Right atrium auricular region (tissue), 2 donors: ENCODE data around the gene LHFPL6. TPM values are rescaled to one million over a fixed set of nuclear protein-coding genes. Genes with fewer than 3 reads are reported as not detected.

Experiments used
- DNase-seq: peaks from one replicate; pipeline ENCODE4 v3.0.0-alpha.2; 2019; ENCODE audit warnings: low spot score
- H3K27ac ChIP-seq, 2 donors: fragments of 200-600 bp; sonication (generic); 1 replicate in 1 of 2; 2 replicates in 1 of 2; pipeline ENCODE4 v1.5.1; 2016 to 2019
- H3K27me3 ChIP-seq, 2 donors: fragments of 200-600 bp; sonication (generic); one replicate each; pipeline versions ENCODE4 v1.5.1 to v1.6.0; 2017 to 2019
- H3K36me3 ChIP-seq: fragments of 200-600 bp; sonication (generic); one replicate; pipeline ENCODE4 v1.5.1; 2016
- H3K4me1 ChIP-seq, 2 donors: fragments of 200-600 bp; sonication (generic); one replicate each; pipeline versions ENCODE4 v1.5.1 to v1.6.0; 2017 to 2019
- H3K4me3 ChIP-seq, 2 donors: fragments of 200-600 bp; sonication (generic); 1 replicate in 1 of 2; 2 replicates in 1 of 2; pipeline ENCODE4 v1.5.1; 2017 to 2019; ENCODE audit warnings: mild to moderate bottlenecking in 1 of 2, moderate library complexity in 1 of 2
- H3K9me3 ChIP-seq, 2 donors: fragments of 200-600 bp; sonication (generic); one replicate each; pipeline ENCODE4 v1.5.1; 2019
- total RNA-seq, 2 donors: library from RNA; depleted of rRNA; stranded (reverse); fragments of >200 nt; gene quantifications; one replicate each; pipeline ENCODE4 v1.1.0, GENCODE V29; 2016
- TF ChIP-seq, protein P1 (sequence below), 2 donors: fragments of 200-600 bp; sonication (generic); IDR thresholded peaks; one replicate each; pipeline ENCODE4 v1.5.1; 2019; ENCODE audit warnings: antibody characterized with exemption in 2 of 2

The LHFPL6 gene
- total RNA-seq, 2 donors from 2014 or later = 39.0 to 57.2 TPM

DNA sequence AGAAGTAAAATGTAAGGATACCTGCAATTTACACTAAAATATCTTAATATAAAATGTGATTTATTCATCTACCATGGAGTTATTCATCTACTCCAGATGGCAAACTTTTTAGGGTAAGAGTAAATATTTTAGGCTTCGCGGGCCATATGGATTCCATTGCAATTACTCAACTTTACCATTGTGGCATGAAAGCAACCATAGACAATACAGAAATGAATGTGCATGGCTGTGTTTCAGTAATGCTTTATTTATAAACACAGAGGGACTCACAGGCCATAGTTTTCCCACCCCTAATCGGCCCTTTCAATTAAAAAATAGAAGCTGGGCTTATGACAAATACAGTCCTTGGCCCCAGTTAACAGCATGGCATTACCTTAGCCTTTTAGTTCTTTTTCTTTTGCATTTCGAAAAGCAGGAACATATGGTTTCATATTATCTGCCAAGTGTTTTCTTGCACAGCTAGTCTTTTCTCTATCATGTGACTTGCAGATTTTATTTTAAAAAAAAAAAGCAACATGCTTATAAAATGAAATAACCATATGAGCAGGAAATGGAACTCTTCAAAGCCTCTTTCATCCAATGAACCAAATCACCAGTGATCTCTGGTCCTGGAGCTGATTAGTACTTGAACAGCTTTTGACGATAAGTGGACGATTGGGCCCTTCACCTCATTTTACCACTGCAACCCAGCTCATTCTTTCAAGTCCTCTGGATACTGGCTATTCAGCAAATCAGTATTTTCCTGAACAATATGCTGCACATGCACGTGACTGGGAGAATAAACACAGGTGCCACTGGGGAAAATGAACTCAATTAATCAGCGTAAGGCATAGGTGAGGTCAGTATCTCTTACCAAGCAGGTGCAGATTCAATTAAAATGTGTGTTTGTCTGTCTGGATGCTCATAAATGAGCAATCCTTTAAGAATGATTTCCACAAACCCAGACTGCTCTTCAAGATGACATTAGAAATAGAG is 63.9 kb downstream of the LHFPL6 start:
- no peak overlapping the region for H3K27ac ChIP-seq
- H3K4me1 ChIP-seq = peaks cover 0 to 47% of the 10 kb centered on the region in 2 donors

DNA sequence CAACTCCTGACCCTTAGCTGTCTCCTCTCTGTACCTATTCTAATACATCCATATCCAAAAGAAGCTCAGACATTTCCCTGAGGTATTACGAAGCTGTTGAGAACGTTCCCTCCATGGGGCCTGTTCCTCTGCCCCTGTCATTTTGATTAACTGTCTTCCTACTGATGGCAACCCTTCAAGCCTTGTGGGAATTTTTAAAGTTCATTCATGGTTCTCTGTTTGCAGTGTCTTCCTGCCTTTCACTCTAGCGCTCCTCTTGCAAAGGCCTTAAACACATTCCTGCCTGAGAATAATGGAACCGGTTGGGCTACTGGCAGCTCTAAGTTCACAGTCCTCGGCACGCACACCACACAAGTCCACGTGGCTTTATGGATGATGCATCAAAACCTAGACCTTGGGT is 66.1 kb downstream of the LHFPL6 start:
- Histone ChIP-seq H3K9me3 (no peaks in the 10 kb centered on the region), H3K27me3 (no peaks in the 10 kb centered on the region), H3K4me3 (no peak overlapping the region), H3K4me1 (peaks cover 0 to 43% of the 10 kb centered on the region in 2 donors), H3K36me3 (no peaks in the 10 kb centered on the region), H3K27ac (no peak overlapping the region)
- TF ChIP-seq, protein P1, sequence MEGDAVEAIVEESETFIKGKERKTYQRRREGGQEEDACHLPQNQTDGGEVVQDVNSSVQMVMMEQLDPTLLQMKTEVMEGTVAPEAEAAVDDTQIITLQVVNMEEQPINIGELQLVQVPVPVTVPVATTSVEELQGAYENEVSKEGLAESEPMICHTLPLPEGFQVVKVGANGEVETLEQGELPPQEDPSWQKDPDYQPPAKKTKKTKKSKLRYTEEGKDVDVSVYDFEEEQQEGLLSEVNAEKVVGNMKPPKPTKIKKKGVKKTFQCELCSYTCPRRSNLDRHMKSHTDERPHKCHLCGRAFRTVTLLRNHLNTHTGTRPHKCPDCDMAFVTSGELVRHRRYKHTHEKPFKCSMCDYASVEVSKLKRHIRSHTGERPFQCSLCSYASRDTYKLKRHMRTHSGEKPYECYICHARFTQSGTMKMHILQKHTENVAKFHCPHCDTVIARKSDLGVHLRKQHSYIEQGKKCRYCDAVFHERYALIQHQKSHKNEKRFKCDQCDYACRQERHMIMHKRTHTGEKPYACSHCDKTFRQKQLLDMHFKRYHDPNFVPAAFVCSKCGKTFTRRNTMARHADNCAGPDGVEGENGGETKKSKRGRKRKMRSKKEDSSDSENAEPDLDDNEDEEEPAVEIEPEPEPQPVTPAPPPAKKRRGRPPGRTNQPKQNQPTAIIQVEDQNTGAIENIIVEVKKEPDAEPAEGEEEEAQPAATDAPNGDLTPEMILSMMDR (IDR thresholded peaks at IDR 0.05) = no peak
- DNase-seq = no peak

More for the DNA sequence above, 63.9 kb downstream of the LHFPL6 start:
- Histone ChIP-seq H3K36me3 (no peaks in the 10 kb centered on the region), H3K27me3 (no peaks in the 10 kb centered on the region), H3K4me3 (no peak overlapping the region), H3K9me3 (no peaks in the 10 kb centered on the region)
- TF ChIP-seq, protein P1 (IDR thresholded peaks at IDR 0.05) = no peak
- DNase-seq = no peak

DNA sequence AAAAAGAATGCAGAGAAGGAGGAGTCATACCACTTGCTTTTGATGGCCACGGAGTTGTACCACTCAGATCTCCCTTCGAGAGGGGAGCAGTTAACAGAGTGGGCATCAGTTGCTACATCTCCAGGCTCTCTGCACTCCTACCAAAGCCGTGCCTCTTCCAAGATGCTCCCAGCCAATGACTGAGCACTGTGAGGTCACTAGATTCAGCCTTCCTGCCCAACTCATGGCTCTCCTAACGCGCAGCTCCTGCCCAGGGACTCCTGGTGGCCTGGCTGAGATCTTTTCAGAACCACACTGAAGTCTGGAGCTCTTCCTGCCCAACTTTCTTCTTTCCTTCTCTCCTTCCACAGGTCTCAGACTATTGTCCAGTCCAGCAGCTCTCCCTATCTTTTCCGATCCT is 66.7 kb downstream of the LHFPL6 start:
- H3K27me3 ChIP-seq = no peaks in the 10 kb centered on the region
- peaks cover 0 to 47% of the 10 kb centered on the region in 2 donors for H3K4me1 ChIP-seq
- no peak overlapping the region for H3K27ac ChIP-seq
- H3K9me3 ChIP-seq = no peaks in the 10 kb centered on the region
- no peaks in the 10 kb centered on the region for H3K36me3 ChIP-seq
- no peak for DNase-seq
- TF ChIP-seq, protein P1 (IDR thresholded peaks at IDR 0.05) = no peak
- H3K4me3 ChIP-seq = no peak overlapping the region

DNA sequence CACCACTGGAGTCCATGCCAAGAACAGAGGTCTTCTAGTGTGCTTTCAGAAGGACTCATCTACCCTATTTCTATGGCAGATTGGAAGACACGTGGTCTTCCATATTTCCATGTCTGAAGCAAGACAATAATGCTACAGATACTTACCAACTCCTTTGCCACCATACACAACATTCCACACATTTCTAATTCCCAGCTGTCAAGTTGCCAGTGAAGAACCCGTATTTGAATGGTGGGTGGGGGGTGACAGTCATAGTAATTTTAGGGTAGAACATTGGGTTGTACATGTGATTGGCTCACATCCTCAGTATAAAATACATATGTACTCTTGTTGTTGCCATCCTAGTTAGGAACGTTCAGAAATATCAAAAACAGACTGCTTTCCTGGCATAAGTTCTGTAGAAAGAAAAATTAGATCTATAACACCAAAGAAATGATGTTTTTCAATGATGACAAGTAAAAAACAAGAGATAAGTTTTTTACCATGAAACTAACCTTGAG is 69.3 kb downstream of the LHFPL6 start:
- TF ChIP-seq, protein P1 (IDR thresholded peaks at IDR 0.05) = no peak

DNA sequence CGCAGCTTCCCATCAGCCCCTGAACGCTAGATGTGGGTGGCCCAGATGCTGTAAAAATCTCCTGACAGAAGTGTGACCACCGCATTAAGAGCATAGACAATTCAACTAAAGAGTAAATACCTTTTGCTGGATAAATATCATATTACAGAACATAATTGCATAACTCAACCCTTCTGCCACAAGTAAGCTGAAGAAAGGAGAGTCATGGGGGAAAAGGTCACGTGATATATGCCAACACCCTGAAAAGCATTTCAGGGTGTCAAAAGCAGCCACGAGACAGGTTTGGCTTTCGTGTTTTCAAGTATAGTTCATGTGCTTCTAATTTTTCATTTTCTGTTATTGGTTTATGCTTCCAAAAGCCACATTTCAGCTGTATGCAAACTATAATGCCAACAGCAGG is 71.3 kb downstream of the LHFPL6 start:
- Histone ChIP-seq H3K27ac (no peak overlapping the region), H3K4me1 (peaks cover 0 to 45% of the 10 kb centered on the region in 2 donors), H3K9me3 (no peaks in the 10 kb centered on the region), H3K27me3 (no peaks in the 10 kb centered on the region), H3K36me3 (no peaks in the 10 kb centered on the region), H3K4me3 (no peak overlapping the region)
- DNase-seq = no peak
- TF ChIP-seq, protein P1 (IDR thresholded peaks at IDR 0.05) = no peak

More for the DNA sequence above, 69.3 kb downstream of the LHFPL6 start:
- Histone ChIP-seq H3K4me1 (peaks cover 0 to 37% of the 10 kb centered on the region in 2 donors), H3K36me3 (no peaks in the 10 kb centered on the region), H3K27me3 (no peaks in the 10 kb centered on the region), H3K4me3 (no peak overlapping the region), H3K9me3 (no peaks in the 10 kb centered on the region), H3K27ac (no peak overlapping the region)
- no peak for DNase-seq
